ENCODE data around the gene WNK1. TPM values are rescaled to one million over a fixed set of nuclear protein-coding genes. Genes with fewer than 3 reads are reported as not detected.

Gene WNK1
- polyA plus RNA-seq, 2 of the 4 experiments (the other 2 are of a cell fraction) = 88.4 to 98.0 TPM

GRCh38 chr12:936377-937345, 184.3 kb downstream of the WNK1 start:
- FAIRE-seq (no peak), DNase-seq (ENCODE audit: low read depth in 1 of 2, low spot score in 1 of 2) (no peak), ATAC-seq (no peak)
- H3K4me1 ChIP-seq = no peaks in the 10 kb centered on the region
- H3K9me3 ChIP-seq = no peaks in the 10 kb centered on the region
- 89% methylated on average over 8 of the region's 8 CpGs for WGBS (ENCODE audit: missing lambda C conversion rate)
- CTCF ChIA-PET = interaction anchor here (0.7 to 3.2 kb wide), 2 partner anchors 12 to 15 kb away, joined by 3 to 12 read pairs; partner anchors contain the start of gene RAD52
- TF ChIP-seq NFE2L2 (conservative IDR thresholded peaks at IDR 0.05; ENCODE audit: low read length) = no peak
- no peak for TF ChIP-seq CBX8 (IDR thresholded peaks at IDR 0.05)
- POLR2A ChIA-PET = interaction anchor here (1.3 kb wide), 1 partner anchor 13 kb away, joined by 7 read pairs; the partner anchor contains the start of gene RAD52
- H3K4me3 ChIP-seq = no peak overlapping the region
- H3K4me2 ChIP-seq = no peak overlapping the region
- no peak overlapping the region for H3K27ac ChIP-seq

DNA sequence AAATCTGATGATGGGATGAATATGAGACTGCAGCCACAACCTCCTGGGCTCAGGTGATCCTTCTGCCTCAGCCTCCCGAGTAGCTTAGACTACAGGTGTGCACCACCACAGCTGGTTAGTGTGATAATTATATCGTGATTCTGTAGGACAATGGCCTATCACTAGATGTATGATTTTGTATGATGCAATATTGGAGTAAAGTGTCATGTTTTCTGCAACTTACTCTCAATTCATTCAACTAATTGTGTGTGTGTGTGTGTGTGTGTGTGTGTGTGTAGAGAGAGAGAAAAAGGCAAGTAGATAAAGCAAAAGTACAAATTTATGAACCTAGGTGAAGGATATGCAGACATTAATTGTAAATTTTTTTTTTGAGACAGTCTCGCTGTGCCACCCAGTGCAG, 186.4 kb downstream of the WNK1 start:
- Histone ChIP-seq H3K4me3 (no peak overlapping the region), H3K4me1 (no peaks in the 10 kb centered on the region), H3K9me3 (no peaks in the 10 kb centered on the region), H3K4me2 (no peak overlapping the region), H3K27ac (peak overlapping the region in 1 of 2 experiments; percentile 8; a peak in 1 of 6 replicates)
- no peak for ATAC-seq
- no peak for TF ChIP-seq TFCP2L1 (CRISPR knock-in tag; IDR thresholded peaks at IDR 0.05)
- TF ChIP-seq, protein P1, sequence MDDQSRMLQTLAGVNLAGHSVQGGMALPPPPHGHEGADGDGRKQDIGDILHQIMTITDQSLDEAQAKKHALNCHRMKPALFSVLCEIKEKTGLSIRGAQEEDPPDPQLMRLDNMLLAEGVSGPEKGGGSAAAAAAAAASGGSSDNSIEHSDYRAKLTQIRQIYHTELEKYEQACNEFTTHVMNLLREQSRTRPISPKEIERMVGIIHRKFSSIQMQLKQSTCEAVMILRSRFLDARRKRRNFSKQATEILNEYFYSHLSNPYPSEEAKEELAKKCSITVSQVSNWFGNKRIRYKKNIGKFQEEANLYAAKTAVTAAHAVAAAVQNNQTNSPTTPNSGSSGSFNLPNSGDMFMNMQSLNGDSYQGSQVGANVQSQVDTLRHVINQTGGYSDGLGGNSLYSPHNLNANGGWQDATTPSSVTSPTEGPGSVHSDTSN (IDR thresholded peaks at IDR 0.05) = no peak
- TF ChIP-seq JUNB (IDR thresholded peaks at IDR 0.05) = no peak
- TF ChIP-seq POLR2A (IDR thresholded peaks at IDR 0.05; ENCODE audit: low read length) = no peak
- TF ChIP-seq ESRRA (IDR thresholded peaks at IDR 0.05; ENCODE audit: borderline replicate concordance, low read length) = no peak
- TF ChIP-seq, protein P2, sequence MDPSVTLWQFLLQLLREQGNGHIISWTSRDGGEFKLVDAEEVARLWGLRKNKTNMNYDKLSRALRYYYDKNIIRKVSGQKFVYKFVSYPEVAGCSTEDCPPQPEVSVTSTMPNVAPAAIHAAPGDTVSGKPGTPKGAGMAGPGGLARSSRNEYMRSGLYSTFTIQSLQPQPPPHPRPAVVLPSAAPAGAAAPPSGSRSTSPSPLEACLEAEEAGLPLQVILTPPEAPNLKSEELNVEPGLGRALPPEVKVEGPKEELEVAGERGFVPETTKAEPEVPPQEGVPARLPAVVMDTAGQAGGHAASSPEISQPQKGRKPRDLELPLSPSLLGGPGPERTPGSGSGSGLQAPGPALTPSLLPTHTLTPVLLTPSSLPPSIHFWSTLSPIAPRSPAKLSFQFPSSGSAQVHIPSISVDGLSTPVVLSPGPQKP (IDR thresholded peaks at IDR 0.05; ENCODE audit: low read depth, low read length) = no peak
- TF ChIP-seq FOSB (CRISPR knock-in tag; IDR thresholded peaks at IDR 0.05) = no peak
- no peak for TF ChIP-seq SMC3 (IDR thresholded peaks at IDR 0.05)
- no peak for TF ChIP-seq FOXS1 (CRISPR knock-in tag; IDR thresholded peaks at IDR 0.05)
- no peak for TF ChIP-seq CHD4 (IDR thresholded peaks at IDR 0.05; ENCODE audit: borderline replicate concordance)
- no peak for TF ChIP-seq NR3C1 (IDR thresholded peaks at IDR 0.05)
- no peak for TF ChIP-seq BCL3 (IDR thresholded peaks at IDR 0.05)
- no peak for TF ChIP-seq CTCF (IDR thresholded peaks at IDR 0.05)
- no peak for TF ChIP-seq HOXB5 (CRISPR knock-in tag; IDR thresholded peaks at IDR 0.05)
- no peak for TF ChIP-seq HDAC2 (IDR thresholded peaks at IDR 0.05)
- no peak for TF ChIP-seq HEYL (CRISPR knock-in tag; IDR thresholded peaks at IDR 0.05)
- no peak for TF ChIP-seq RCOR1 (IDR thresholded peaks at IDR 0.05; ENCODE audit: low read depth, low read length)
- FAIRE-seq = no peak
- no peak for DNase-seq (ENCODE audit: low read depth in 1 of 2, low spot score in 1 of 2)
- 89% methylated on average over 3 of the region's 3 CpGs for WGBS (ENCODE audit: missing lambda C conversion rate)
- CTCF ChIA-PET = interaction anchor here (3.2 kb wide), 1 partner anchor 10 kb away, joined by 12 read pairs; the partner anchor contains the start of gene RAD52
- POLR2A ChIA-PET = no interaction called here

All from A549 (cell line).